ENCODE measurements around the gene SSH2.
A peak's percentile ranks its signal among the peaks of the same experiment; 100 is the strongest.
"Not testable (repeated sequence)": the region's sequence is repeated elsewhere in the genome, so short reads cannot be mapped to it uniquely, and the experiment has no call there.

Gene SSH2

DNA sequence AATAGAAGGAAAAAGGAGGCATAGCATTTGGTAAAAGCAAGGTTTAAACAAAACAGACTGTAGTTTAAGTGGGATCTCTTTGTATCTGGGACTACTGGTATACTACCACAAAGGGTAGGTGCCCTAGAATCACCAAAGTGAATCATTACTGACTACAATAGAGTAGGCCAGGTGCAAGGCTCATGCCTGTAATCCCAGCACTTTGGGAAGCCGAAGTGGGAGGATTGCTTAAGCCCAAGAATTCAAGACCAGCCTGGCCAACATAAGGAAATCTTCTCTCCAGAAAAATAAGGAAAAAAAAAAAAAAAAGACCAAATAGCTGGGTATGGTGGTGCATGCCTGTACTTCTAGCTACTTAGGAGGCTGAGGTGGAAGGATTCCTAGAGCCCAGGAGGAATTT lies 246.5 kb downstream of the SSH2 start:
- Histone ChIP-seq H3K36me3 (no peaks in the 10 kb centered on the region; the same call in 1 of the 2 replicates), H3K27ac (no peak overlapping the region), H3K27me3 (ENCODE audit: insufficient read depth, low read depth, severe bottlenecking) (no peaks in the 10 kb centered on the region), H3K4me3 (ENCODE audit: low read depth, low read length) (no peak overlapping the region), H3K9me3 (ENCODE audit: severe bottlenecking) (no peaks in the 10 kb centered on the region)
- TF ChIP-seq CTCF (IDR thresholded peaks at IDR 0.05; ENCODE audit: low read depth, low read length): no peak
- DNase-seq: no peak

DNA sequence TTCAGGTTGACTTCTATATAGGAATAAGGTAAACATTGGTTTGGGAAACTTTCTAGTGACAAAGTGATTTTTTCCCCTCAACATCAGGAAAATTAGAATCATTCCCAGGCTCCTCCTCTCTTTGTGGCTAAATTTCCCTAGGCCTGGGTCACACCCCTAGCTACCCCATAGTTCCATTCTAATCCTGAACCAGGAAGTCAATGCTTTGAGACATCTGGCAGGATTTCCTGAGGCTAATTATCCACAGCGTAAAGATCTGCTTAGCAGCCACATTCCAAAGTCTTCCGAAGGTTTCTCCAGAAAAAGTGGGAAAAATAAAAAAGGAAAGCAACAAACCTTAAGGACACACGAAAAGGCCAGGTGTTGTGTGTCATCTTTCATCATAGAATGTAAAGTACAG lies 247.0 kb downstream of the SSH2 start:
- peak; percentile 22 for DNase-seq
- Histone ChIP-seq H3K9me3 (ENCODE audit: severe bottlenecking) (no peaks in the 10 kb centered on the region), H3K4me3 (ENCODE audit: low read depth, low read length) (no peak overlapping the region), H3K36me3 (no peaks in the 10 kb centered on the region; the same call in 1 of the 2 replicates), H3K27me3 (ENCODE audit: insufficient read depth, low read depth, severe bottlenecking) (no peaks in the 10 kb centered on the region), H3K27ac (no peak overlapping the region)
- TF ChIP-seq CTCF (IDR thresholded peaks at IDR 0.05; ENCODE audit: low read depth, low read length): no peak

GRCh38 chr17:29682054-29682453 lies 248.0 kb downstream of the SSH2 start:
- no peak overlapping the region for H3K4me3 ChIP-seq (ENCODE audit: low read depth, low read length)
- no peak for DNase-seq

DNA sequence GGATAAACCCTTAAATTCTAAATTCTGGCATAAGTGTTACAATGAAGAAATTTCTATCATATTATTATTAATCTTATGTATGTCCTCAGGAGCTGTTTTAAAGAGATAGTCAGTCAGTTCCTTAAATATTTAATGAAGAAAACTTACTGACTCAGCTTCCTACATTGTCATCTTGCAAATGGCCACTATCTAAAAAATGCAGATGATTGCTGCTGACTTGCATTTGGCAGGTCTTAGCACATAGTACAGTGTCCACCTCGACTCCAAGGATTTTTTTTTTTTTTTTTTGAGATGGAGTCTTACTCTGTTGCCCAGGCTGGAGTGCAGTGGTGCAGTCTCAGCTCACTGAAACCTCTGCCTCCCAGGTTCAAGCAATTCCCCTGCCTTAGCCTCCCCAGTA lies 252.2 kb downstream of the SSH2 start:
- Histone ChIP-seq H3K4me3 (ENCODE audit: low read depth, low read length) (no peak overlapping the region), H3K27me3 (ENCODE audit: insufficient read depth, low read depth, severe bottlenecking) (no peaks in the 10 kb centered on the region), H3K36me3 (no peaks in the 10 kb centered on the region; the same call in none of the 2 replicates), H3K9me3 (ENCODE audit: severe bottlenecking) (no peaks in the 10 kb centered on the region), H3K27ac (no peak overlapping the region)
- TF ChIP-seq CTCF (IDR thresholded peaks at IDR 0.05; ENCODE audit: low read depth, low read length): no peak
- DNase-seq: no peak

More at GRCh38 chr17:29682054-29682453, 248.0 kb downstream of the SSH2 start:
- no peak for TF ChIP-seq CTCF (IDR thresholded peaks at IDR 0.05; ENCODE audit: low read depth, low read length)
- no peaks in the 10 kb centered on the region; the same call in 1 of the 2 replicates for H3K36me3 ChIP-seq
- H3K9me3 ChIP-seq (ENCODE audit: severe bottlenecking): no peaks in the 10 kb centered on the region
- no peaks in the 10 kb centered on the region for H3K27me3 ChIP-seq (ENCODE audit: insufficient read depth, low read depth, severe bottlenecking)
- no peak overlapping the region for H3K27ac ChIP-seq

- Histone ChIP-seq H3K9me3 (ENCODE audit: severe bottlenecking) (no peaks in the 10 kb centered on the region), H3K36me3 (no peaks in the 10 kb centered on the region; the same call in none of the 2 replicates), H3K27ac (no peak overlapping the region), H3K4me3 (ENCODE audit: low read depth, low read length) (no peak overlapping the region), H3K27me3 (ENCODE audit: insufficient read depth, low read depth, severe bottlenecking) (no peaks in the 10 kb centered on the region)
- DNase-seq: no peak
- no peak for TF ChIP-seq CTCF (IDR thresholded peaks at IDR 0.05; ENCODE audit: low read depth, low read length)
These were observed 252.7 kb downstream of the SSH2 start for GRCh38 chr17:29677221-29677791.

- not testable (repeated sequence) for H3K27me3 ChIP-seq (ENCODE audit: insufficient read depth, low read depth, severe bottlenecking); H3K36me3 ChIP-seq; H3K4me3 ChIP-seq (ENCODE audit: low read depth, low read length); H3K27ac ChIP-seq; H3K9me3 ChIP-seq (ENCODE audit: severe bottlenecking); DNase-seq
These were observed 254.1 kb downstream of the SSH2 start for GRCh38 chr17:29675961-29676360.

Data from WERI-Rb-1 (cell line).